OCI-LY3 (cell line): ENCODE measurements around the gene VTI1A.

ENCODE experiments used
- H2AFZ ChIP-seq: fragments of 200-600, 300-600 bp; shearing (Covaris generic); 2 replicates; pipeline ENCODE4 v1.6.0; 2014; ENCODE audit warnings: antibody characterized with exemption, low read depth, low read length
- H3K27ac ChIP-seq: fragments of 200-600, 300-600 bp; sonication (generic); 2 replicates; pipeline ENCODE4 v1.5.1; 2014; ENCODE audit warnings: mild to moderate bottlenecking, low read length, moderate library complexity, mixed read lengths
- H3K27me3 ChIP-seq: fragments of 200-600, 300-600 bp; sonication (generic); 2 replicates; pipeline ENCODE4 v1.6.1; 2014; ENCODE audit warnings: low read depth, low read length, mixed read lengths
- H3K36me3 ChIP-seq: fragments of 200-600, 300-600 bp; sonication (generic); replicated peaks from 2 replicates; pipeline ENCODE3; 2014; ENCODE audit warnings: low read depth, low read length, mixed read lengths
- H3K4me1 ChIP-seq: fragments of 300-600, 200-600 bp; sonication (generic); 2 replicates; pipeline ENCODE4 v1.6.1; 2014; ENCODE audit warnings: low read length, mixed read lengths
- H3K4me2 ChIP-seq: fragments of 200-600, 300-600 bp; sonication (generic); 2 replicates; pipeline ENCODE4 v1.6.1; 2014; ENCODE audit warnings: low read length, mixed read lengths
- H3K4me3 ChIP-seq: fragments of 300-600, 200-600 bp; sonication (generic); 2 replicates; pipeline ENCODE4 v1.5.1; 2014; ENCODE audit warnings: antibody characterized with exemption, mild to moderate bottlenecking, low read length, moderate library complexity
- H3K79me2 ChIP-seq: fragments of 300-600, 200-600 bp; shearing (Covaris generic); 2 replicates; pipeline ENCODE4 v1.6.1; 2014; ENCODE audit warnings: mild to moderate bottlenecking, low read length, mixed read lengths
- H3K9ac ChIP-seq: fragments of 300-600, 200-600 bp; shearing (Covaris generic); 2 replicates; pipeline ENCODE4 v1.6.0; 2014; ENCODE audit warnings: mild to moderate bottlenecking, low read length, moderate library complexity
- H3K9me3 ChIP-seq: fragments of 200-600, 300-600 bp; shearing (Covaris generic); 2 replicates; pipeline ENCODE4 v1.6.1; 2014; ENCODE audit warnings: low read length, mixed read lengths; ENCODE audit not compliant: insufficient read depth
- H4K20me1 ChIP-seq: fragments of 200-600, 300-600 bp; sonication (generic); 2 replicates; pipeline ENCODE4 v1.6.1; 2016; ENCODE audit warnings: low read length, mixed read lengths; ENCODE audit not compliant: insufficient read depth
- EZH2phosphoT487 ChIP-seq: fragments of 200-600 bp; shearing (Covaris generic); IDR thresholded peaks from 2 replicates; pipeline ENCODE4 v1.6.1; 2018; ENCODE audit warnings: antibody characterized with exemption, mixed run types, low read depth
- TF ChIP-seq, protein P1 (sequence below): fragments of 200-600, 300-600 bp; sonication (generic); IDR thresholded peaks from 2 replicates; pipeline ENCODE4 v1.5.1; 2014; ENCODE audit warnings: antibody characterized with exemption, low read length, low read depth

The VTI1A gene

DNA sequence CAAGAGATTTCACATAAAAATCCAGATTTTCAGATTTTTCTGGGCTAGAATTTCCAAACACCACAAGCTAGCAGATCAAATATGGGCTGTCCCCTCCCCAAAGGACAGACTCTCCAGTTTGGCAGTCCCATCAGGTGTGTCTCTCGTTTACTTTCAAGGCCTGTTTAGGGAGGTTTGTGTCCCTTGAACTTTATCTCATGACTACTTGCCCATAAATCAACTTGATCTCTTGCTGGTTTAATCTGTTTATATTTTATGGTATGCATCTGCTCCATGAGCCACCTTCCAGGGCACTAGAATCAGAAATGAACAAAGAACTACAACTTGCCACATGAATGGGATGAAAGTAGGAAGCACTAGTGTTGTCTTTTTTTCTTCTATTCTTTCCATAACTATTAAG, 5.5 kb upstream of the VTI1A start:
- Histone ChIP-seq H3K27ac (no peak overlapping the region), H3K4me2 (no peak overlapping the region), H3K4me3 (no peak overlapping the region), H3K27me3 (no peaks in the 10 kb centered on the region), H2AFZ (no peak overlapping the region), H4K20me1 (no peaks in the 10 kb centered on the region), H3K79me2 (peaks cover 17% of the 10 kb centered on the region), H3K9ac (no peak overlapping the region), H3K9me3 (no peaks in the 10 kb centered on the region), H3K4me1 (peaks cover 6% of the 10 kb centered on the region), H3K36me3 (peaks cover 24% of the 10 kb centered on the region)
- TF ChIP-seq, protein P1, sequence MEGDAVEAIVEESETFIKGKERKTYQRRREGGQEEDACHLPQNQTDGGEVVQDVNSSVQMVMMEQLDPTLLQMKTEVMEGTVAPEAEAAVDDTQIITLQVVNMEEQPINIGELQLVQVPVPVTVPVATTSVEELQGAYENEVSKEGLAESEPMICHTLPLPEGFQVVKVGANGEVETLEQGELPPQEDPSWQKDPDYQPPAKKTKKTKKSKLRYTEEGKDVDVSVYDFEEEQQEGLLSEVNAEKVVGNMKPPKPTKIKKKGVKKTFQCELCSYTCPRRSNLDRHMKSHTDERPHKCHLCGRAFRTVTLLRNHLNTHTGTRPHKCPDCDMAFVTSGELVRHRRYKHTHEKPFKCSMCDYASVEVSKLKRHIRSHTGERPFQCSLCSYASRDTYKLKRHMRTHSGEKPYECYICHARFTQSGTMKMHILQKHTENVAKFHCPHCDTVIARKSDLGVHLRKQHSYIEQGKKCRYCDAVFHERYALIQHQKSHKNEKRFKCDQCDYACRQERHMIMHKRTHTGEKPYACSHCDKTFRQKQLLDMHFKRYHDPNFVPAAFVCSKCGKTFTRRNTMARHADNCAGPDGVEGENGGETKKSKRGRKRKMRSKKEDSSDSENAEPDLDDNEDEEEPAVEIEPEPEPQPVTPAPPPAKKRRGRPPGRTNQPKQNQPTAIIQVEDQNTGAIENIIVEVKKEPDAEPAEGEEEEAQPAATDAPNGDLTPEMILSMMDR, result no peak
- no peak for TF ChIP-seq EZH2phosphoT487

DNA sequence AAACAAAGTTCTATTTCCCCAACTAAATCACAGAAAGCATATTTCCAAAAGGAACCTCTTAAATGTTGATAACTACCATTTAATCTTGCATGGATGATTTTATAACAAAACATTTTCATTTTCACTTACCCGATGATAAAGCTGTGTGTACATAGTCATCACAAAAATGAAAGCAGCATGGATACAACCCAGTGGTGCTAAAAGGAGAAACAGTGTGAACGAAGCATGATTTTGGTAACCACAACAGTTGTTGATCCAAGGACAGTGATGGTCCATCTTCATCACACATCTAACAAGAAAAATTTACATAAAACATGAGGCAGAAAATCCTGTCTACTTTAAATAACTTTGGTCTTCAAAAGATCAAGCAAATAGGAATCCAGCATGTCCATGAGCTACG, 5.0 kb upstream of the VTI1A start:
- Histone ChIP-seq H3K36me3 (peaks cover 24% of the 10 kb centered on the region), H3K27me3 (no peaks in the 10 kb centered on the region), H2AFZ (no peak overlapping the region), H3K4me2 (no peak overlapping the region), H3K4me1 (peaks cover 6% of the 10 kb centered on the region), H3K4me3 (no peak overlapping the region), H3K9ac (no peak overlapping the region), H4K20me1 (no peaks in the 10 kb centered on the region), H3K9me3 (no peaks in the 10 kb centered on the region), H3K27ac (no peak overlapping the region), H3K79me2 (peaks cover 20% of the 10 kb centered on the region)
- no peak for TF ChIP-seq EZH2phosphoT487
- TF ChIP-seq, protein P1, result no peak

DNA sequence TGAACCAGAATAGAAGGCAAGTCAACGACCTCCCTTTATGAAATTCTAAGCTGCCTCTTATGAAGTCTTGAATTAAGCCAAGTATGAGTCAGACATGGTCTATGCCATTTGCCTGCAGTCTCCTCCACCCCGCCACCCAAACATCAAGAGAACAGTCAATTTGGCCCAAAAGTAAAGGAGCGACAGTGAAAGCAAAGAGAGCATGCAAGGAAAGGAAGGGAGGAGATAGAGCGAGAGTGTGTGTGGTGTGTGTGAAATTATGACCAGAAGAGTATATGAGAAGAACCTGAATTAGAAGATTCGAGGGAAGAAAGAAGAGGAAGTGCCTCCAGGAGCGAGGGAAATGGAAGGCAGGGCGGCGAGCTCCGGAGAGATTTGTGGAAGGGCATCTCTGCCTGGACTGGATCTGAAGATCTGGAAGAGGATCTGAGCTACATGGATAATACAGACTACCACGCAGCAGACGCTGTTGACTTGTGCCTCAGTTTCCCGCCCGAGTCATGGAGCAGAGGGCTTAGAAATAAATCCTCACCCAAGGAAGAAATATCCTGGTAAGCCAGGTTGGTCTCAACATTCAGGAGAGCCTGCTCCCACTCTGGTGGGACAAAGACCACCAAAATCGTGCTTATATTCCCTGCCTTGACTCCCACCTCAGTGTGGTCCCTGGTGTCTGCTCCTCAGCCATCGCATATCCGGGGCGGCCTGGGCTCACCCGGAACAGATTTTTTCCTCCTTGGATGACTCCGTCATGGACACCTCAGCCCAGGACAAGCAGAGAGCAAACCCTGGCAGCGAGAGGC, 760 bp upstream of the VTI1A start:
- H3K27ac ChIP-seq, result peak overlapping the region; percentile 59; the same call in 1 of the 2 replicates
- peaks cover 11% of the 10 kb centered on the region for H3K4me1 ChIP-seq
- peaks cover 43% of the 10 kb centered on the region for H3K79me2 ChIP-seq
- no peaks in the 10 kb centered on the region for H4K20me1 ChIP-seq
- H2AFZ ChIP-seq, result peak overlapping the region; percentile 88
- peak overlapping the region; percentile 91 for H3K4me2 ChIP-seq
- TF ChIP-seq EZH2phosphoT487, result no peak
- TF ChIP-seq, protein P1, result no peak
- H3K27me3 ChIP-seq, result no peaks in the 10 kb centered on the region
- peak overlapping the region; percentile 99 for H3K9ac ChIP-seq
- no peaks in the 10 kb centered on the region for H3K9me3 ChIP-seq
- peak overlapping the region; percentile 100 for H3K4me3 ChIP-seq
- H3K36me3 ChIP-seq, result peaks cover 15% of the 10 kb centered on the region

DNA sequence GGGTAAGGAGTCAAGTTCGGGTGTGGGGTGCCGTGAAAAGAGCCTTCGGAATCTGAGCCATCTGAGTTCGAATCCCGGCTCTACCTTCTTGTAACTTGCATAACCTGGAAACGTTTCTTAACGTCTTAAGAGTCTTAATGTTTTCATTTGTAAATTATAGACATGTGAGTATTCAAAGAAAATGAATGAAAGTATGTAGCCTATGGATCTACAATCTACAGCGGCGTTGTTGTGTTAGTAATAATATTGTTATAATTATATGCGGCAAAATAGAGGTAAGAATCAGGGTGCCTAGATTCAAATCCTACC, 559 bp downstream of the VTI1A start:
- Histone ChIP-seq H3K9me3 (no peaks in the 10 kb centered on the region), H3K4me2 (peak overlapping the region; percentile 77), H3K27me3 (no peaks in the 10 kb centered on the region), H3K36me3 (peaks cover 11% of the 10 kb centered on the region), H3K4me1 (peaks cover 11% of the 10 kb centered on the region), H4K20me1 (no peaks in the 10 kb centered on the region), H3K4me3 (peak overlapping the region; percentile 100), H3K79me2 (peaks cover 50% of the 10 kb centered on the region), H3K27ac (no peak overlapping the region), H2AFZ (peak overlapping the region; percentile 88), H3K9ac (peak overlapping the region; percentile 99)
- TF ChIP-seq EZH2phosphoT487, result no peak
